Nephron (organoid): ENCODE data around the gene STAT2.
A peak's percentile ranks its signal among the peaks of the same experiment; 100 is the strongest.
"Not testable (repeated sequence)": the region's sequence is repeated elsewhere in the genome, so short reads cannot be mapped to it uniquely, and the experiment has no call there.

Experiments
- H3K27ac Mint-ChIP-seq, 3 experiments: 2 replicates each; pipeline ENCODE4 v1.8.0; 2020; ENCODE audit warnings: mixed read lengths in 3 of 3, mild to moderate bottlenecking in 2 of 3, moderate library complexity in 1 of 3
- H3K27me3 Mint-ChIP-seq: 2 replicates; pipeline ENCODE4 v1.8.0; 2021; ENCODE audit warnings: low read depth, mild to moderate bottlenecking, moderate library complexity, mixed read lengths
- H3K36me3 Mint-ChIP-seq: 2 replicates; pipeline ENCODE4 v1.8.0; 2020; ENCODE audit warnings: low read depth, mixed read lengths
- H3K4me1 Mint-ChIP-seq: 2 replicates; pipeline ENCODE4 v1.8.0; 2020; ENCODE audit warnings: mixed read lengths
- H3K4me3 Mint-ChIP-seq, 3 experiments: 2 replicates each; pipeline ENCODE4 v1.8.0; 2020; ENCODE audit warnings: mild to moderate bottlenecking in 3 of 3, mixed read lengths in 3 of 3, moderate library complexity in 2 of 3
- H3K9me3 Mint-ChIP-seq: 2 replicates; pipeline ENCODE4 v1.8.0; 2020; ENCODE audit warnings: mixed read lengths
- CTCF ChIP-seq, 3 experiments: fragments of 200-600 bp; sonication (generic); IDR thresholded peaks; one replicate each; pipeline ENCODE4 v1.5.0; 2021; ENCODE audit warnings: antibody characterized with exemption in 3 of 3; ENCODE audit not compliant: unreplicated experiment in 3 of 3

Gene STAT2

GRCh38 chr12:56337753-56338251 lies 22.1 kb downstream of the STAT2 start:
- H3K27me3 Mint-ChIP-seq: peaks cover 4% of the 10 kb centered on the region
- TF ChIP-seq CTCF (IDR thresholded peaks at IDR 0.05; ENCODE audit: unreplicated experiment in 3 of 3): no peak
- H3K4me1 Mint-ChIP-seq: no peaks in the 10 kb centered on the region
- no peak overlapping the region for H3K4me3 Mint-ChIP-seq
- H3K27ac Mint-ChIP-seq: no peak overlapping the region
- peaks cover 7% of the 10 kb centered on the region for H3K36me3 Mint-ChIP-seq
- no peaks in the 10 kb centered on the region for H3K9me3 Mint-ChIP-seq

- Mint-ChIP-seq H3K4me1 (no peaks in the 10 kb centered on the region), H3K36me3 (peaks cover 4% of the 10 kb centered on the region), H3K27ac (peak overlapping the region; percentile 8 to 50 (median 26)), H3K27me3 (peaks cover 4% of the 10 kb centered on the region), H3K9me3 (no peaks in the 10 kb centered on the region), H3K4me3 (peak overlapping the region; percentile 36 to 60 (median 43))
- TF ChIP-seq CTCF (IDR thresholded peaks at IDR 0.05; ENCODE audit: unreplicated experiment in 3 of 3): no peak
Observed at GRCh38 chr12:56336361-56337167, 23.3 kb downstream of the STAT2 start.

- H3K4me1 Mint-ChIP-seq: not testable (repeated sequence)
- H3K4me3 Mint-ChIP-seq: peak overlapping the region in 1 of 3 experiments; percentile 40
Observed at GRCh38 chr12:56335527-56335926, 24.4 kb downstream of the STAT2 start.

GRCh38 chr12:56334490-56334793 lies 25.5 kb downstream of the STAT2 start:
- Mint-ChIP-seq H3K4me1 (no peaks in the 10 kb centered on the region), H3K27ac (peak overlapping the region; percentile 99), H3K27me3 (peaks cover 4% of the 10 kb centered on the region), H3K9me3 (no peaks in the 10 kb centered on the region), H3K36me3 (no peaks in the 10 kb centered on the region), H3K4me3 (peak overlapping the region; percentile 91 to 92 (median 92))
- no peak for TF ChIP-seq CTCF (IDR thresholded peaks at IDR 0.05; ENCODE audit: unreplicated experiment in 3 of 3)

More at GRCh38 chr12:56335527-56335926, 24.4 kb downstream of the STAT2 start:
- not testable (repeated sequence) for H3K27me3 Mint-ChIP-seq, H3K27ac Mint-ChIP-seq, H3K9me3 Mint-ChIP-seq, H3K36me3 Mint-ChIP-seq

- H3K36me3 Mint-ChIP-seq: no peaks in the 10 kb centered on the region
- peak within 1 kb of the TSS; percentile 99 for H3K27ac Mint-ChIP-seq
- H3K4me3 Mint-ChIP-seq: peak within 1 kb of the TSS; percentile 91 to 92 (median 92)
- no peaks in the 10 kb centered on the region for H3K9me3 Mint-ChIP-seq
- peaks cover 3% of the 10 kb centered on the region for H3K27me3 Mint-ChIP-seq
- no peaks in the 10 kb centered on the region for H3K4me1 Mint-ChIP-seq
- peak; percentile 33 to 69 (median 61) for TF ChIP-seq CTCF (IDR thresholded peaks at IDR 0.05; ENCODE audit: unreplicated experiment in 3 of 3)
Observed at GRCh38 chr12:56333679-56334489, 26.0 kb downstream of the STAT2 start, which contains the start of gene PAN2. Gene PAN2, minus strand, starts transcription at chr12:56334000. Its CDS starts 906 bp downstream, at chr12:56333094.

GRCh38 chr12:56333197-56333678 lies 26.7 kb downstream of the STAT2 start:
- TF ChIP-seq CTCF (IDR thresholded peaks at IDR 0.05; ENCODE audit: unreplicated experiment in 3 of 3): no peak
- Mint-ChIP-seq H3K27ac (peak overlapping the region; percentile 99), H3K9me3 (no peaks in the 10 kb centered on the region), H3K4me3 (peak overlapping the region; percentile 91 to 92 (median 92)), H3K36me3 (no peaks in the 10 kb centered on the region), H3K27me3 (no peaks in the 10 kb centered on the region), H3K4me1 (no peaks in the 10 kb centered on the region)
